Measurements from ENCODE around the gene FGF1. TPM values are rescaled to one million over a fixed set of nuclear protein-coding genes. Genes with fewer than 3 reads are reported as not detected.

The FGF1 gene
- total RNA-seq, 1 experiment from 2014 or later = 3.2 TPM

DNA sequence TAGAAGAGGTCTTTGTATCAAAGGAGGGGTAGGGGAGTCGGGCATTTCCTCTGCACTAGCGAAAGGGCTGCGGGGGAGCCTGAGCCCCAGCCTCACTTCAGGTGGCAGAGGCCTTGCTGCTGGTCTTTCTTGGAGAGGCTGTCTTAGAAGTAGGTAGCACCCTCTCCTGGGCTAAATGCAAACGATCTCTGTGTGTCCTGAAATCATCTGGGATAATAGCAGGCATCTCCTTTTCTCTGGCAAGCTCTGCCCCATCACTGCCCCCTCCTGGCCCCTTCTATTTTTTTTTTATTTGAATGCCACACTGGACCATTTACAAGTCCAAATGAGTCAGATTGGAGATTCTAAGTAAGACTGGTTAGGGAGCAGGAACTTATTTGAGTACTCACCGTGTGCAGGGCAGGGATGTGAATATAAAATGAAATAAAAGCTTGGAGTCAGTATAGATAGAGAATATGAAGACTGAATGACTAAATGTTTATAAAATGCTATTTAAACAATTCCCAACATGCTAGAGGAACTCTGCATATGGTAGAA, 137.1 kb downstream of the FGF1 start:
- no peaks in the 10 kb centered on the region for H3K79me2 ChIP-seq (ENCODE audit: insufficient read depth, low read length)
- no peak overlapping the region for H4K8ac ChIP-seq (replicated peaks; ENCODE audit: insufficient read length, low read depth, low read length)
- H4K91ac ChIP-seq (ENCODE audit: insufficient read length, low read depth, low read length) = no peak overlapping the region
- H2BK5ac ChIP-seq (ENCODE audit: insufficient read length, low read length) = no peak overlapping the region
- peaks cover 1% of the 10 kb centered on the region; the same call in 1 of the 2 replicates for H3K27me3 Mint-ChIP-seq (ENCODE audit: low read depth)
- no peak overlapping the region for H3K18ac ChIP-seq (ENCODE audit: insufficient read length, low read depth, low read length)
- no peak overlapping the region for H3K4me2 ChIP-seq (ENCODE audit: insufficient read depth, insufficient read length, low read length)
- no peaks in the 10 kb centered on the region for H3K36me3 Mint-ChIP-seq (ENCODE audit: insufficient read depth in 1 of 3, low read depth in 3 of 3)
- H3K23ac ChIP-seq (ENCODE audit: insufficient read length, low read depth, low read length) = no peak overlapping the region
- no peaks in the 10 kb centered on the region; a peak in 1 of 5 replicates for H3K9me3 Mint-ChIP-seq
- no peak overlapping the region for H2AFZ ChIP-seq (ENCODE audit: low read length)
- H3K27me3 ChIP-seq (ENCODE audit: insufficient read depth, low read length) = no peaks in the 10 kb centered on the region
- H3K27ac Mint-ChIP-seq = 0 out of 7 replicates have a peak overlapping the region, but pooled peaks of 1 of the 3 experiments have one; percentile 33
- peak overlapping the region; percentile 27 for H2BK20ac ChIP-seq (ENCODE audit: low read depth, low read length, poor library complexity, severe bottlenecking)
- no peak overlapping the region for H3K4me3 Mint-ChIP-seq
- no CpG with 5 or more reads among the region's 5 CpGs for WGBS (ENCODE audit: extremely low coverage, insufficient read length, low lambda C conversion rate)
- no peak overlapping the region for H3K27ac ChIP-seq (ENCODE audit: insufficient read length, low read depth, low read length)
- peaks cover 6% of the 10 kb centered on the region; the same call in 1 of the 2 replicates for H3K4me1 ChIP-seq (ENCODE audit: insufficient read depth, low read length)
- no peak overlapping the region for H3K4ac ChIP-seq (ENCODE audit: low read depth, low read length)
- H2BK12ac ChIP-seq (ENCODE audit: insufficient read length, low read depth, low read length) = no peak overlapping the region
- H4K5ac ChIP-seq (ENCODE audit: insufficient read length, low read depth, low read length) = no peak overlapping the region
- no peak overlapping the region for H2BK120ac ChIP-seq (ENCODE audit: low read depth, low read length, poor library complexity, severe bottlenecking)
- no peak overlapping the region for H2BK15ac ChIP-seq (ENCODE audit: low read depth, low read length)
- no peaks in the 10 kb centered on the region for H3K9me3 ChIP-seq (ENCODE audit: control insufficient read depth, low read depth, low read length)
- no peak overlapping the region for H3T11ph ChIP-seq (ENCODE audit: low read length)
- peaks cover 24 to 44% of the 10 kb centered on the region in 2 experiments for H3K4me1 Mint-ChIP-seq
- H3K56ac ChIP-seq (ENCODE audit: insufficient read length, low read depth, low read length) = no peak overlapping the region
- no peak overlapping the region for H3K14ac ChIP-seq (ENCODE audit: insufficient read depth, low read length)
- no peaks in the 10 kb centered on the region for H3K79me1 ChIP-seq (ENCODE audit: insufficient read depth, low read depth, low read length, poor library complexity, severe bottlenecking)
- TF ChIP-seq, protein P1, sequence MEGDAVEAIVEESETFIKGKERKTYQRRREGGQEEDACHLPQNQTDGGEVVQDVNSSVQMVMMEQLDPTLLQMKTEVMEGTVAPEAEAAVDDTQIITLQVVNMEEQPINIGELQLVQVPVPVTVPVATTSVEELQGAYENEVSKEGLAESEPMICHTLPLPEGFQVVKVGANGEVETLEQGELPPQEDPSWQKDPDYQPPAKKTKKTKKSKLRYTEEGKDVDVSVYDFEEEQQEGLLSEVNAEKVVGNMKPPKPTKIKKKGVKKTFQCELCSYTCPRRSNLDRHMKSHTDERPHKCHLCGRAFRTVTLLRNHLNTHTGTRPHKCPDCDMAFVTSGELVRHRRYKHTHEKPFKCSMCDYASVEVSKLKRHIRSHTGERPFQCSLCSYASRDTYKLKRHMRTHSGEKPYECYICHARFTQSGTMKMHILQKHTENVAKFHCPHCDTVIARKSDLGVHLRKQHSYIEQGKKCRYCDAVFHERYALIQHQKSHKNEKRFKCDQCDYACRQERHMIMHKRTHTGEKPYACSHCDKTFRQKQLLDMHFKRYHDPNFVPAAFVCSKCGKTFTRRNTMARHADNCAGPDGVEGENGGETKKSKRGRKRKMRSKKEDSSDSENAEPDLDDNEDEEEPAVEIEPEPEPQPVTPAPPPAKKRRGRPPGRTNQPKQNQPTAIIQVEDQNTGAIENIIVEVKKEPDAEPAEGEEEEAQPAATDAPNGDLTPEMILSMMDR (conservative IDR thresholded peaks at IDR 0.05) = peak; percentile 98
- no peak overlapping the region for H2AK5ac ChIP-seq (ENCODE audit: insufficient read length, low read length)
- H3K9ac ChIP-seq (ENCODE audit: extremely low read depth, insufficient read length, low read length) = no peak overlapping the region
- peak; percentile 93 for DNase-seq
- no peaks in the 10 kb centered on the region for H4K20me1 ChIP-seq (ENCODE audit: control insufficient read depth, insufficient read depth, insufficient read length)
- peaks cover 5% of the 10 kb centered on the region for H3K23me2 ChIP-seq (ENCODE audit: insufficient read length, low read depth, low read length, poor library complexity, severe bottlenecking)
